ENCODE measurements around the gene PRKCE. TPM values are rescaled to one million over a fixed set of nuclear protein-coding genes. Genes with fewer than 3 reads are reported as not detected.
"Not testable (repeated sequence)": the region's sequence is repeated elsewhere in the genome, so short reads cannot be mapped to it uniquely, and the experiment has no call there.

The PRKCE gene
- total and polyA plus RNA-seq, 7 donors, result 3.0 to 22.8 (median 16.1) TPM

DNA sequence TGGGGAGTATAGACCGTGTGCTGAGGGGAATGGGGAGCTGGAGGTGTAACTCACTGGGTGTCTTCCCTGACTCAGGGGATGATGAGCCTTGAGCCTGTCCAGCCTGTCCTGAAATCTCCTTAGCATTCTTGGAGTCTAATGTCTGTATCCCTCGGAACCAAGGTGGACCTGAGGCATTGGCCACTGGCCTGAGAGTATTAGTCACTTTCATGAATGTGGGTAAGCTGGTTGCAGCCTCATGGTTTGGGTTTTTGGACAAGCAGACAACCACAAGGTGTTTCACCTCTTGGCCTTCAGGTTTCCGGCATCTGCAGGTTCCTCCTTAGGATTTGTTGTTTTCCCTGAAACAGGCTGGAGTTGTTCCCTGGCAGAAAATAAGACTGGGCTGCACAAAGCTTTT lies 63.2 kb downstream of the PRKCE start:
- no peaks in the 10 kb centered on the region for H3K36me3 ChIP-seq (ENCODE audit: insufficient read depth in 1 of 2, low read depth in 1 of 2)
- WGBS, 3 donors, result 95 to 100% (median 98%) methylated on average over 3 of the region's 3 CpGs
- no peaks in the 10 kb centered on the region for H3K27me3 ChIP-seq (ENCODE audit: insufficient read depth in 3 of 3, low read length in 2 of 3)
- no peaks in the 10 kb centered on the region for H3K9me3 ChIP-seq
- no peak for TF ChIP-seq CTCF (IDR thresholded peaks at IDR 0.05)
- no peak overlapping the region for H3K4me3 ChIP-seq
- intact Hi-C loops (cut with DNase I), result loop anchor here in 1 of 2 donors (2.0 to 5.0 kb wide), 2 partner anchors 33 to 72 kb away; no protein-coding TSS in a partner anchor
- peak in 1 of 4 donors; percentile 36 for ATAC-seq
- peaks cover 16% of the 10 kb centered on the region for H3K4me1 ChIP-seq
- no peak for DNase-seq
- H3K27ac ChIP-seq, result no peak overlapping the region

DNA sequence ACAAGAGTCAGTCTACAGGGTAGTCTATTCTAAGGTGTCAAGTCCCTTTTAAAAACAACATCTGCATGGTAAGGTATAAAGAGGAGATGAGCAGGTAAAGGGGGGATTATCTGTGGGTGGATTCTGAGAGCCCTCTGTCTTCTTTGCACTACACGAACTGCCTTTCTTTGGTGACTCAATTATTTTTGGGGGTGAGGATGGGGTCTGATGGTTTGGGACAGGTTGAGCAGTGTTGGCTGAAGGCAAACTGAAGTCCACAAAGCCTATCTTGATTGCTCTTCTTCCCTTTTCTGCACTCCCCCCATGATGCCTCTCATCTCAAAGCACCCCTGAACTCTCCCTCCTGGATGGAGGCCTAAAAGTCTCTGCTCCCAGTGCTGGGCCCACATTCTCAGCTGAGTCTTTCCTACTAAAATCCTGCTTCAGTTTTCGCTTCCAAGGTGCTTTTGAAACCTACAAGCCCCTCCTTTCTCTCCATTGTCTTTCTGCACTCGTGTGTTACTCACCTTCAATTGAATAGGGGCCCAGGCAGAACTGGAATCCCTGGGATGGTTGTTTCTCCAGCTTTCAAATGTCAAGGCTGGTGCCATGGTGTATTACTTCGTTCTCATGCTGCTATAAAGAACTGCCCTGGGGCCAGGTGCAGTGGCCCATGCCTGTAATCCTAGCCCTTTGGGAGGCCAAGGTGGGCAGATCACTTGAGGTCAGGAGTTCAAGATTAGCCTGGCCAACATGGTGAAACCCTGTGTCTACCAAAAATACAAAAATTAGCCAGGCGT lies 64.3 kb downstream of the PRKCE start:
- Histone ChIP-seq H3K27ac (no peak overlapping the region), H3K36me3 (ENCODE audit: insufficient read depth in 1 of 2, low read depth in 1 of 2) (no peaks in the 10 kb centered on the region), H3K9me3 (no peaks in the 10 kb centered on the region), H3K27me3 (ENCODE audit: insufficient read depth in 3 of 3, low read length in 2 of 3) (no peaks in the 10 kb centered on the region), H3K4me1 (peaks cover 12% of the 10 kb centered on the region), H3K4me3 (no peak overlapping the region)
- no peak for TF ChIP-seq CTCF (IDR thresholded peaks at IDR 0.05)
- WGBS, 3 donors, result 89 to 94% (median 93%) methylated on average over 5 of the region's 5 CpGs
- no peak for ATAC-seq
- no peak for DNase-seq
- intact Hi-C loops (cut with DNase I), result loop anchor here in 1 of 2 donors (2.0 kb wide), 1 partner anchor 73 kb away; no protein-coding TSS in a partner anchor

DNA sequence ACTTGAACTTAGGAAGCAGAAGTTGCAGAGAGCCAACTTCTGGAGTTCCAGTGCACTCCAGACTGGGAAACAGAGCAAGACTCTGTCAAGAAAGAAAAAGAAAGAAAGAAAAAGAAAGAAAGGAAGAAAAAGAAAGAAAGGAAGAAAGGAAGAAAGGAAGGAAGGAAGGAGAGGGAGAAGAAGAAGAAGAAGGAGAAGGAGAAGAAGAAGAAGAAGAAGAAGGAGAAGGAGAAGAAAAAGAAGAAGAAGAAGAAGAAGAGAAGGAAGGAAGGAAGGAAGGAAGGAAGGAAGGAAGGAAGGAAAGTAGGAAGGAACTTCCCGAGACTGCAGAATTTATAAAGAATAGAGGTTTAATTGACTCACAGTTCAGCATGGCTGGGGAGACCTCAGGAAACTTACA lies 65.0 kb downstream of the PRKCE start:
- intact Hi-C loops (cut with DNase I); H3K9me3 ChIP-seq; H3K27ac ChIP-seq; DNase-seq; H3K4me1 ChIP-seq; ATAC-seq; H3K36me3 ChIP-seq (ENCODE audit: insufficient read depth in 1 of 2, low read depth in 1 of 2); H3K4me3 ChIP-seq; H3K27me3 ChIP-seq (ENCODE audit: insufficient read depth in 3 of 3, low read length in 2 of 3): not testable (repeated sequence)
- WGBS, 3 donors, result 72 to 86% (median 73%) methylated on average over 1 of the region's 1 CpG

DNA sequence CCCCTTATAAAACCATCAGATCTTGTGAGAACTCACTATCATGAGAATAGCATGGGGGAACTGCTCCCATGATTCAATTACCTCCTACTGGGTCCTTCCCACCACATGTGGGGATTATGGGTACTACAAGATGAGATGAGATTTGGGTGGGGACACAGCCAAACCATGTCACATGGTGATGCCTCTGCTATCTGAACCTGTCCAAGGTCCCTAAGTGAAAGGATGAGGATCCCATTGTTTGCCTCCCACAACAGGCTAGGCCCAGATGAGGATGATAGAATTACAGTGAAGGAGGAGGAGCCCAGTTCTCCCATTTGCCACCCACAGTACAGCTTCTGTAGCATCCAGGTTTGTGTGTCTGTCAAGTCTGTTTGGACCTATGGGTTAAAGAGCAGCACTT lies 65.4 kb downstream of the PRKCE start:
- Histone ChIP-seq H3K4me3 (no peak overlapping the region), H3K36me3 (ENCODE audit: insufficient read depth in 1 of 2, low read depth in 1 of 2) (no peaks in the 10 kb centered on the region), H3K9me3 (no peaks in the 10 kb centered on the region), H3K4me1 (peaks cover 3% of the 10 kb centered on the region), H3K27ac (no peak overlapping the region), H3K27me3 (ENCODE audit: insufficient read depth in 3 of 3, low read length in 2 of 3) (no peaks in the 10 kb centered on the region)
- ATAC-seq (no peak), DNase-seq (no peak)
- no peak for TF ChIP-seq CTCF (IDR thresholded peaks at IDR 0.05)
- intact Hi-C loops (cut with DNase I), result no loop called here

DNA sequence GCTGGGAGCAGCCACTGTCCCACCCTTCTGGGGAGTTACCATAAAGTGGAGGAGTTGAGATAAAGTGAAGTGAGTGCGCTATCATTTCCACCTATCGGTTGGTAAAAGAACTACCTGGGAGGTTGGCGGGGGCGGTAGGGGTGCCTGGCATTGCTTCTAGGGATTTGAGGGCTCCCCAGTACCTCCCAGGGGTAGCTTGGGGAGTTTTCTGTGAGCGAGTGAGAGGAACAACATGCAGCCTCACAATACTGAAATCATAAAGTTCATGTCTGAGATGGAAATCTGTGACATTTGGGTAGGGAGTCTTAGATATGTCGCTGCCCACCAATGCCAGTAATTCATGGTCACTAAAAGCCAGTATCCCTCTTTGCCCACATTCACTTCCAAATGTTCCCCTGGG lies 68.7 kb downstream of the PRKCE start:
- WGBS, 3 donors, result 91 to 95% (median 93%) methylated on average over 6 of the region's 6 CpGs
- TF ChIP-seq CTCF (IDR thresholded peaks at IDR 0.05), result no peak
- no peak for DNase-seq
- no peak for ATAC-seq
- no peaks in the 10 kb centered on the region for H3K36me3 ChIP-seq (ENCODE audit: insufficient read depth in 1 of 2, low read depth in 1 of 2)
- H3K4me3 ChIP-seq, result no peak overlapping the region
- H3K27ac ChIP-seq, result no peak overlapping the region
- peaks cover 16% of the 10 kb centered on the region for H3K4me1 ChIP-seq
- intact Hi-C loops (cut with DNase I), result no loop called here
- H3K9me3 ChIP-seq, result no peaks in the 10 kb centered on the region
- no peaks in the 10 kb centered on the region for H3K27me3 ChIP-seq (ENCODE audit: insufficient read depth in 3 of 3, low read length in 2 of 3)

Measured in psoas muscle (tissue), 8 donors.